A549 (cell line): ENCODE results near the gene PCDHGA12. TPM values are rescaled to one million over a fixed set of nuclear protein-coding genes. Genes with fewer than 3 reads are reported as not detected.
"Not testable (repeated sequence)": the region's sequence is repeated elsewhere in the genome, so short reads cannot be mapped to it uniquely, and the experiment has no call there.

ENCODE experiments used
- ATAC-seq, 2 experiments: fragments of 200-7000 bp in 1 of 2; fragments of >200 bp in 1 of 2; cut with Nextera tagmentation in 1 of 2; cut with Tn5 transposase in 1 of 2; 3 replicates each; pipeline versions ENCODE4 v1.8.0 to v1.9.1; 2018 to 2020; ENCODE audit warnings: mild to moderate bottlenecking in 1 of 2, moderate library complexity in 1 of 2
- CTCF ChIA-PET: fragments of 300-600 bp; sonication (Branson Sonifier 250); formaldehyde crosslinking; extraction: SDS; loops from one replicate; lab custom pipeline; 2021; ENCODE audit warnings: antibody characterized with exemption, inconsistent platforms; lab: Yijun Ruan, JAX
- POLR2A ChIA-PET: fragments of 350-600 bp; formaldehyde crosslinking; extraction: SDS; loops from one replicate; lab custom pipeline; 2021; ENCODE audit warnings: antibody characterized with exemption, inconsistent platforms; lab: Yijun Ruan, JAX
- DNase-seq, 2 experiments: peaks; one replicate each; pipeline versions ENCODE4 v3.0.0 to v3.0.0-alpha.2; 2011 to 2016; ENCODE audit warnings: low read depth in 1 of 2, low spot score in 1 of 2
- FAIRE-seq: peaks from 2 replicates; lab custom pipeline; 2011; peaks lifted over from hg19 to GRCh38; lab: Jason Lieb, UNC
- H3K27ac ChIP-seq, 2 experiments: fragments of >200 bp; sonication (Bioruptor Twin); formaldehyde crosslinking; 3 replicates each; pipeline ENCODE4 v1.5.1; 2016 to 2017
- H3K4me1 ChIP-seq: fragments of >200 bp; sonication (Bioruptor Twin); formaldehyde crosslinking; 3 replicates; pipeline ENCODE4 v1.6.1; 2016
- H3K4me2 ChIP-seq: fragments of >200 bp; sonication (Bioruptor Twin); formaldehyde crosslinking; 3 replicates; pipeline ENCODE4 v1.6.1; 2016
- H3K4me3 ChIP-seq: fragments of >200 bp; sonication (Bioruptor Twin); formaldehyde crosslinking; 3 replicates; pipeline ENCODE4 v1.5.1; 2016
- H3K9me3 ChIP-seq: fragments of >200 bp; sonication (Bioruptor Twin); formaldehyde crosslinking; 3 replicates; pipeline ENCODE4 v1.6.1; 2016
- BHLHE40 ChIP-seq: IDR thresholded peaks from 2 replicates; pipeline ENCODE4 v1.6.1; 2012; ENCODE audit warnings: low read depth, low read length, inconsistent platforms
- CBX8 ChIP-seq: fragments of 200-600 bp; sonication (generic); IDR thresholded peaks from 2 replicates; pipeline ENCODE4 v1.6.1; 2016
- HDAC2 ChIP-seq: fragments of 200-600 bp; sonication (generic); IDR thresholded peaks from 2 replicates; pipeline ENCODE4 v1.6.1; 2016
- HOXB5 ChIP-seq: fragments of 250-450 bp; sonication (Bioruptor Pico); IDR thresholded peaks from 2 replicates; pipeline ENCODE4 v1.5.0; 2020; ENCODE audit warnings: mild to moderate bottlenecking, moderate library complexity
- NPAS2 ChIP-seq: fragments of 250-450 bp; sonication (Bioruptor Pico); IDR thresholded peaks from 2 replicates; pipeline ENCODE4 v1.8.0; 2022; ENCODE audit warnings: mild to moderate bottlenecking, moderate library complexity, borderline replicate concordance
- PHF8 ChIP-seq: fragments of 200-600 bp; sonication (generic); IDR thresholded peaks from 2 replicates; pipeline ENCODE4 v1.6.1; 2016; ENCODE audit warnings: low read depth, mild to moderate bottlenecking, antibody characterized with exemption, moderate library complexity, borderline replicate concordance
- POLR2A ChIP-seq: IDR thresholded peaks from 2 replicates; pipeline ENCODE4 v1.6.1; 2012; ENCODE audit warnings: mild to moderate bottlenecking, low read length
- RFX5 ChIP-seq: fragments of 450-650 bp; IDR thresholded peaks from 2 replicates; pipeline ENCODE4 v1.7.1; 2014; ENCODE audit warnings: antibody characterized with exemption, mild to moderate bottlenecking, moderate library complexity
- RNF2 ChIP-seq: fragments of 200-600 bp; sonication (generic); IDR thresholded peaks from 2 replicates; pipeline ENCODE4 v1.6.1; 2016; ENCODE audit warnings: low read depth, mild to moderate bottlenecking, antibody characterized with exemption, moderate library complexity, borderline replicate concordance
- SREBF2 ChIP-seq: fragments of 450-650 bp; IDR thresholded peaks from 2 replicates; pipeline ENCODE4 v1.6.1; 2014; ENCODE audit warnings: mild to moderate bottlenecking, moderate library complexity
- TP53 ChIP-seq: fragments of 250-450 bp; sonication (Bioruptor Pico); IDR thresholded peaks from 2 replicates; pipeline ENCODE4 v1.5.0; 2021; ENCODE audit warnings: mild to moderate bottlenecking, moderate library complexity
- ZFP36 ChIP-seq: fragments of 450-650 bp; IDR thresholded peaks from 2 replicates; pipeline ENCODE4 v1.6.1; 2014; ENCODE audit warnings: borderline replicate concordance; ENCODE audit not compliant: partially characterized antibody
- ZNF302 ChIP-seq: fragments of 250-450 bp; sonication (Bioruptor Pico); IDR thresholded peaks from 2 replicates; pipeline ENCODE4 v1.9.0; 2021; ENCODE audit warnings: inconsistent platforms, mild to moderate bottlenecking, moderate library complexity
- WGBS: methylation state at CpG from one replicate; pipeline ENCODE4 v1.1.6; 2017; ENCODE audit errors: missing lambda C conversion rate; 5-methylcytosine and 5-hydroxymethylcytosine counted together
- polyA plus RNA-seq, 4 experiments: library from polyadenylated mRNA; depleted of rRNA in 3 of 4; stranded (reverse); fragments of >200 nt; fragmentation: RNase III in 1 of 4; extraction: RNeasy Plus Mini Kit Qiagen cat#74134 plus additional on column Dnase treatment in 1 of 4; gene quantifications; 2 replicates in 3 of 4; 3 replicates in 1 of 4; pipeline ENCODE4 v1.2.3, GENCODE V29; 2011 to 2017
- TF ChIP-seq, protein P1 (sequence below): fragments of 150-350 bp; IDR thresholded peaks from 2 replicates; pipeline ENCODE4 v1.6.1; 2014; ENCODE audit warnings: low read depth, mild to moderate bottlenecking, low read length
- TF ChIP-seq, protein P2 (sequence below): IDR thresholded peaks from 2 replicates; pipeline ENCODE4 v1.6.1; 2012
- TF ChIP-seq, protein P3 (sequence below): fragments of >200 bp; sonication (Bioruptor Twin); formaldehyde crosslinking; IDR thresholded peaks from 3 replicates; pipeline ENCODE4 v1.6.1; 2016

The PCDHGA12 gene
- polyA plus RNA-seq, 2 of the 4 experiments (the other 2 are of a cell fraction): 0.03 to 0.05 TPM

GRCh38 chr5:141427783-141428426, 2.4 kb upstream of the PCDHGA12 start:
- POLR2A ChIA-PET: no interaction called here
- H3K9me3 ChIP-seq: peaks cover 75% of the 10 kb centered on the region
- CTCF ChIA-PET: interaction anchor here (0.6 to 1.6 kb wide), 3 partner anchors 58 to 131 kb away, joined by 3 read pairs; partner anchors contain the start of gene PCDHGB3

GRCh38 chr5:141431286-141431685, 979 bp downstream of the PCDHGA12 start:
- no peak for ATAC-seq
- FAIRE-seq: no peak
- no peak overlapping the region for H3K27ac ChIP-seq
- ChIA-PET POLR2A (no interaction called here), CTCF (interaction anchor here (1.1 to 1.3 kb wide), 2 partner anchors 40 to 136 kb away, joined by 3 read pairs; no protein-coding TSS in a partner anchor)
- no peak for DNase-seq
- H3K4me2 ChIP-seq: no peak overlapping the region
- no peak overlapping the region for H3K4me3 ChIP-seq
- peaks cover 59% of the 10 kb centered on the region for H3K9me3 ChIP-seq
- no peaks in the 10 kb centered on the region for H3K4me1 ChIP-seq
- WGBS: 87% methylated on average over 37 of the region's 37 CpGs
- TF ChIP-seq HOXB5 (CRISPR knock-in tag) (no peak), POLR2A (no peak), NPAS2 (no peak), RNF2 (no peak), HDAC2 (no peak)
- TF ChIP-seq, protein P1, sequence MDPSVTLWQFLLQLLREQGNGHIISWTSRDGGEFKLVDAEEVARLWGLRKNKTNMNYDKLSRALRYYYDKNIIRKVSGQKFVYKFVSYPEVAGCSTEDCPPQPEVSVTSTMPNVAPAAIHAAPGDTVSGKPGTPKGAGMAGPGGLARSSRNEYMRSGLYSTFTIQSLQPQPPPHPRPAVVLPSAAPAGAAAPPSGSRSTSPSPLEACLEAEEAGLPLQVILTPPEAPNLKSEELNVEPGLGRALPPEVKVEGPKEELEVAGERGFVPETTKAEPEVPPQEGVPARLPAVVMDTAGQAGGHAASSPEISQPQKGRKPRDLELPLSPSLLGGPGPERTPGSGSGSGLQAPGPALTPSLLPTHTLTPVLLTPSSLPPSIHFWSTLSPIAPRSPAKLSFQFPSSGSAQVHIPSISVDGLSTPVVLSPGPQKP: no peak
- TF ChIP-seq, protein P2, sequence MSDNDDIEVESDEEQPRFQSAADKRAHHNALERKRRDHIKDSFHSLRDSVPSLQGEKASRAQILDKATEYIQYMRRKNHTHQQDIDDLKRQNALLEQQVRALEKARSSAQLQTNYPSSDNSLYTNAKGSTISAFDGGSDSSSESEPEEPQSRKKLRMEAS: no peak

More at GRCh38 chr5:141427783-141428426, 2.4 kb upstream of the PCDHGA12 start:
- H3K4me2 ChIP-seq: no peak overlapping the region
- no peaks in the 10 kb centered on the region for H3K4me1 ChIP-seq
- ATAC-seq: no peak
- no peak for DNase-seq
- no peak overlapping the region for H3K4me3 ChIP-seq
- no peak for TF ChIP-seq TP53 (CRISPR knock-in tag)
- TF ChIP-seq NPAS2: no peak
- TF ChIP-seq ZNF302 (CRISPR knock-in tag): no peak
- TF ChIP-seq ZFP36: no peak
- TF ChIP-seq PHF8: no peak
- no peak for TF ChIP-seq CBX8
- TF ChIP-seq, protein P2: no peak
- TF ChIP-seq BHLHE40: no peak
- no peak for TF ChIP-seq RFX5
- TF ChIP-seq, protein P3, sequence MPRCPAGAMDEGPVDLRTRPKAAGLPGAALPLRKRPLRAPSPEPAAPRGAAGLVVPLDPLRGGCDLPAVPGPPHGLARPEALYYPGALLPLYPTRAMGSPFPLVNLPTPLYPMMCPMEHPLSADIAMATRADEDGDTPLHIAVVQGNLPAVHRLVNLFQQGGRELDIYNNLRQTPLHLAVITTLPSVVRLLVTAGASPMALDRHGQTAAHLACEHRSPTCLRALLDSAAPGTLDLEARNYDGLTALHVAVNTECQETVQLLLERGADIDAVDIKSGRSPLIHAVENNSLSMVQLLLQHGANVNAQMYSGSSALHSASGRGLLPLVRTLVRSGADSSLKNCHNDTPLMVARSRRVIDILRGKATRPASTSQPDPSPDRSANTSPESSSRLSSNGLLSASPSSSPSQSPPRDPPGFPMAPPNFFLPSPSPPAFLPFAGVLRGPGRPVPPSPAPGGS: no peak
- TF ChIP-seq SREBF2: no peak
- TF ChIP-seq, all 56 proteins: peak for 0
- no peak overlapping the region for H3K27ac ChIP-seq
- WGBS: 83% methylated on average over 41 of the region's 53 CpGs
- FAIRE-seq: no peak

DNA sequence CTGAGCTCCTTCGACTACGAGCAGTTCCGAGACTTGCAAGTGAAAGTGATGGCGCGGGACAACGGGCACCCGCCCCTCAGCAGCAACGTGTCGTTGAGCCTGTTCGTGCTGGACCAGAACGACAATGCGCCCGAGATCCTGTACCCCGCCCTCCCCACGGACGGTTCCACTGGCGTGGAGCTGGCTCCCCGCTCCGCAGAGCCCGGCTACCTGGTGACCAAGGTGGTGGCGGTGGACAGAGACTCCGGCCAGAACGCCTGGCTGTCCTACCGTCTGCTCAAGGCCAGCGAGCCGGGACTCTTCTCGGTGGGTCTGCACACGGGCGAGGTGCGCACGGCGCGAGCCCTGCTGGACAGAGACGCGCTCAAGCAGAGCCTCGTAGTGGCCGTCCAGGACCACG, 2.0 kb downstream of the PCDHGA12 start:
- not testable (repeated sequence) for H3K4me2 ChIP-seq, H3K4me3 ChIP-seq, FAIRE-seq

GRCh38 chr5:141432726-141433125, 2.4 kb downstream of the PCDHGA12 start:
- H3K9me3 ChIP-seq: peaks cover 45% of the 10 kb centered on the region
- POLR2A ChIA-PET, H3K4me1 ChIP-seq, H3K27ac ChIP-seq, FAIRE-seq, ATAC-seq, H3K4me2 ChIP-seq, DNase-seq, H3K4me3 ChIP-seq: not testable (repeated sequence)
- CTCF ChIA-PET: interaction anchor here (0.7 kb wide), 1 partner anchor 125 kb away, joined by 3 read pairs; no protein-coding TSS in a partner anchor
- 68% methylated on average over 24 of the region's 29 CpGs for WGBS

More for the DNA sequence above, 2.0 kb downstream of the PCDHGA12 start:
- CTCF ChIA-PET, ATAC-seq, H3K27ac ChIP-seq, DNase-seq, H3K4me1 ChIP-seq, POLR2A ChIA-PET: not testable (repeated sequence)
- peaks cover 49% of the 10 kb centered on the region for H3K9me3 ChIP-seq
- 75% methylated on average over 26 of the region's 38 CpGs for WGBS
